ENCODE results near the gene MEGF9.
A peak's percentile ranks its signal among the peaks of the same experiment; 100 is the strongest.

Gene MEGF9

DNA sequence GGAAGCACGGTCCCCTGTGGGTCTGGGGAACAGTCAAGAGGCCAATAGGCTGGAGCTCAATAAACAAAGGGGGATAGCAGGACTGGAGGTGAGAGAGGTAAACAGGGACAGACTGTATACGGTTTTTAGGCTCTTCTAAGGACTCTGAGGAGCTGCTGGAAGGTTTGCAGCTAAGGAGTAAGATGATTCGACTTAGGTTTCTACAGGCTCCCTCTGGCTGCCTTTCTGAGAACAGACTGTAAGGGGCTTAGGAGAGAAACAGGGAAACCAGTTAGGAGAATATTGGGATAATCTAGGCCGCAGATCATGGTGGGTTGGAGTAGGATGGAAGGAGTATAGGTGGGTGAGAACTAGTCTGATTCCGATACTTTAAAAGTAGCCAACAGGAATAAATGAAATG lies 144.7 kb downstream of the MEGF9 start:
- DNase-seq (ENCODE audit: low read depth, low spot score): no peak
- in situ Hi-C loops (cut with HindIII; ENCODE audit: low sequenced_read_pairs): no loop called here
- TF ChIP-seq, protein P1, sequence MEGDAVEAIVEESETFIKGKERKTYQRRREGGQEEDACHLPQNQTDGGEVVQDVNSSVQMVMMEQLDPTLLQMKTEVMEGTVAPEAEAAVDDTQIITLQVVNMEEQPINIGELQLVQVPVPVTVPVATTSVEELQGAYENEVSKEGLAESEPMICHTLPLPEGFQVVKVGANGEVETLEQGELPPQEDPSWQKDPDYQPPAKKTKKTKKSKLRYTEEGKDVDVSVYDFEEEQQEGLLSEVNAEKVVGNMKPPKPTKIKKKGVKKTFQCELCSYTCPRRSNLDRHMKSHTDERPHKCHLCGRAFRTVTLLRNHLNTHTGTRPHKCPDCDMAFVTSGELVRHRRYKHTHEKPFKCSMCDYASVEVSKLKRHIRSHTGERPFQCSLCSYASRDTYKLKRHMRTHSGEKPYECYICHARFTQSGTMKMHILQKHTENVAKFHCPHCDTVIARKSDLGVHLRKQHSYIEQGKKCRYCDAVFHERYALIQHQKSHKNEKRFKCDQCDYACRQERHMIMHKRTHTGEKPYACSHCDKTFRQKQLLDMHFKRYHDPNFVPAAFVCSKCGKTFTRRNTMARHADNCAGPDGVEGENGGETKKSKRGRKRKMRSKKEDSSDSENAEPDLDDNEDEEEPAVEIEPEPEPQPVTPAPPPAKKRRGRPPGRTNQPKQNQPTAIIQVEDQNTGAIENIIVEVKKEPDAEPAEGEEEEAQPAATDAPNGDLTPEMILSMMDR (IDR thresholded peaks at IDR 0.05; ENCODE audit: low read depth, low read length): peak; percentile 34
- H3K4me3 ChIP-seq (ENCODE audit: low read depth, low read length): no peak overlapping the region

DNA sequence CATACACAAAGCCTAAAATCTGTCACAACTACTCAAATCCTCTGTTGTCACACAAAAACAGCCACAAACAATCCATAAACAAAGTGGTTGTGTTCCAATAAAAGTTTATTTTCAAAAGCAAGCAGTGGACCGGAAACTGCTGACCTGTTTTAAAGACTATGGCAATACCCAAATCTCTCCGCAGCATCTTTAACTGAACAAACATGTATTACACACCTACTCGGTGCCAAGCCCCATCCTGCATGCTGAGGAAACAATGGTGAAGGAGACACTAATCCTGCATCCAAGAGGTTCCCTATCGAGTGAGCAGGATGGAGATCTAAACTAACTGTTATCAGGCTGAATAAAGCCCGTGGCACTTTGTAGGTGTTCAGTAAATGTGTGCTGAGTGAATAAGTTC lies 145.5 kb downstream of the MEGF9 start:
- TF ChIP-seq, protein P1 (IDR thresholded peaks at IDR 0.05; ENCODE audit: low read depth, low read length): no peak
- in situ Hi-C loops (cut with HindIII; ENCODE audit: low sequenced_read_pairs): no loop called here
- no peak overlapping the region for H3K4me3 ChIP-seq (ENCODE audit: low read depth, low read length)
- DNase-seq (ENCODE audit: low read depth, low spot score): no peak

DNA sequence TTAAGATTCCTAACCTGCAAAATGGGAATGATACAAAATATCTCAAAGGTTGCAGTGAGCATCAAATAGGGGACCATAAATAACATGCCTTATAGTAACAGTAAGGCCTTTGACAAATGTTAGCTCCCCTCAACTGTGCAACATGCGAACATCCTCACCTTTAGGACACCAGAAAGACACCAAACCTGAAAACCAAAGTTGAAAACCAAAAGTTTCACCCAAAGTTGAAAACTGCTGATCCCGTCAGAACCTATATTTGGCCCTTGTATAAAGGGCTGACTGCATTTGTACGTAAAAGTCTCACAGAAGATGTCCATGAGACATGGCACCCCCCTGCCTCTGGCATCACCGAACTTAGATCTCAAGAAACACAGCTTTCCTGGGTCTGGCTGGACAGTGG lies 146.4 kb downstream of the MEGF9 start:
- TF ChIP-seq, protein P1 (IDR thresholded peaks at IDR 0.05; ENCODE audit: low read depth, low read length): no peak
- no peak overlapping the region for H3K4me3 ChIP-seq (ENCODE audit: low read depth, low read length)
- in situ Hi-C loops (cut with HindIII; ENCODE audit: low sequenced_read_pairs): no loop called here
- no peak for DNase-seq (ENCODE audit: low read depth, low spot score)

DNA sequence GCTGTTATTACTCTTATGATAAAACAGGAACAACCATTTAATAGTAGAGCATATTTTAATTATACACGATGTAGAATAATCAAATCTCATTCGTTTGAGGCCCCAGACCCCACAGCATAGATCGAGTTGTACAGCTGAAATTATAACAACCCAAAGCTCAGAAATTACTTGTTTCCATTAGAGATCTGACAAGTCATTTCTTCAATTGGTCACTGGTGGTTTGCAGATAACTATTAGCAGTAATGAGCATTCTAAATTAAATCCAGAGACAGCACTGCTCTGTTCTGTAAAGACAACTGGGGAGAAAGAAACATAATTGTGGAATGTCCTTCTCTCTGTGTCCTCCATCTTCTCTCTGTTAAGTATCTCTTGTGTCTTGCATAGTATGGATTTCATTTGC lies 147.2 kb downstream of the MEGF9 start:
- TF ChIP-seq, protein P1 (IDR thresholded peaks at IDR 0.05; ENCODE audit: low read depth, low read length): no peak
- in situ Hi-C loops (cut with HindIII; ENCODE audit: low sequenced_read_pairs): no loop called here
- H3K4me3 ChIP-seq (ENCODE audit: low read depth, low read length): no peak overlapping the region
- no peak for DNase-seq (ENCODE audit: low read depth, low spot score)

DNA sequence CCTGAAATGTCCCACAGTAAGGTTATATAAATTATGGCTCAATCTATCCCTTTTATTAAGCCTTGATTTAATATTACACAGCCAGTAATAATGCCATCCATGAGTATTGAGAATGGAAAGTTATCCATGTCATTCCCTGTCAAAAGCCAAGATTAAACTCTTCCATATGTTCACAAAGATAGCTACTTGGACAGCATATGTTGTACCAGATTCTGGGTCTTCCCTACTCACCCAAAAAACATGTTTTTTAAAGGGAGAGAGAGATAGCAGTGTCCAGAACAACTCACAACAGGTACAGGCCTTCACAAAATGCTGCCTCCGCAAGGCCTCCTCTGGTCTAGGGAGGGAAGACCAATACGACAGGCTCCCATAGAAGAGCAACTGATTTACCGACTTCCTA lies 149.7 kb downstream of the MEGF9 start:
- DNase-seq (ENCODE audit: low read depth, low spot score): no peak
- TF ChIP-seq, protein P1 (IDR thresholded peaks at IDR 0.05; ENCODE audit: low read depth, low read length): no peak
- in situ Hi-C loops (cut with HindIII; ENCODE audit: low sequenced_read_pairs): no loop called here
- H3K4me3 ChIP-seq (ENCODE audit: low read depth, low read length): no peak overlapping the region

DNA sequence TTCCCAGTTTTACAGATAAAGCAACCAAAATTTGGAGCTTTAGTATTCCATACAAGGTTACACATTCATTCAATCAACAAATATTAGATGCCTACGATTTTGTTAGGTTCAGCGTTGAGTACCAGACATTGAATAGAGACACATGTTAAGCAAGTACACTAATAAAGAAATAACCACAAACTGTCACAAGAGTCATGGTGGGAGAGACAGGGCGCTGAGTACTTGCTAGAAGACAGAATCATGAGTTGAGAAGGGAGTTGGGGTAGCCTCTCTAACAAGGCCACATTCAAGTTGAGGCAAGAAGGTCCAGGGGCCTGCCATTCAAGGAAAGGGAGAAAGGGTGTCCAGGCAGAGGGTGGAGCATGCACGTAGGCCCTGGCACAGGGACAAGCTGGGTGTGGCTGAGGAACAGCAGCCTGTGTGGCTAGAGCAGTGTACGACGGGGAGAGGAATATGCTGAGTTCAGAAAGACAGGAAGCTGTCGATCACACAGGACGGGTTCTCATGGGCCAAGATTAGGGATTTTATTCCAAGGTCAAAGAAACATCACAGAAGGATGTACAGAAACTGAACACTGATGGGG lies 151.3 kb downstream of the MEGF9 start:
- no peak overlapping the region for H3K4me3 ChIP-seq (ENCODE audit: low read depth, low read length)
- in situ Hi-C loops (cut with HindIII; ENCODE audit: low sequenced_read_pairs): no loop called here
- DNase-seq (ENCODE audit: low read depth, low spot score): no peak
- TF ChIP-seq, protein P1 (IDR thresholded peaks at IDR 0.05; ENCODE audit: low read depth, low read length): no peak

DNA sequence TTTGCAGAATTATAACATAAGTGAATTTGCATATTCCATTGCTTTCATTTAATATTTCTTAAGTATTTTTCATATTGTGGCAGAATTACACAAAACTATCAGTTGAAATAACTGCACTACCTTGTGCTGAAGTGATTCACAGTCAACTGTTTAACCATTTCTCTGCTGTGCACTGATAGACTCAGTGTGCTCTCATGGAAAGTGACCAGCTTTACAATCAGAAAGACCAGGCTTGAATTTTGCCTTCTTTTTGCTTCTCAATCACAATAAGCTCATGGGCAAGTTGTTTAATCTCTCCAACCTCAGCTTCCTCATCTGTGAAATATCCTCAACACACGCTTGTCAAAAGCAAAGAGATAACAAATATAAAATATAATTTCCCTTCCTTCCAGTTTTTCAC lies 152.6 kb downstream of the MEGF9 start:
- TF ChIP-seq, protein P1 (IDR thresholded peaks at IDR 0.05; ENCODE audit: low read depth, low read length): no peak
- no peak for DNase-seq (ENCODE audit: low read depth, low spot score)
- no peak overlapping the region for H3K4me3 ChIP-seq (ENCODE audit: low read depth, low read length)
- in situ Hi-C loops (cut with HindIII; ENCODE audit: low sequenced_read_pairs): no loop called here
